Stimulated activated naive CD8-positive, alpha-beta T cell treated with anti-CD3 and anti-CD28 coated beads, Interleukin-15, Interleukin-2, amounts not matched to agents 100 ng/mL and 50 ng/mL, for 24 hours (primary cell): Measurements from ENCODE around the gene SLC13A5.
"Not testable (repeated sequence)": the region's sequence is repeated elsewhere in the genome, so short reads cannot be mapped to it uniquely, and the experiment has no call there.

Experiments
- H3K27ac Mint-ChIP-seq: one replicate; pipeline ENCODE4 v1.8.0; 2021; ENCODE audit warnings: mild to moderate bottlenecking, mixed read lengths
- H3K27me3 Mint-ChIP-seq: one replicate; pipeline ENCODE4 v1.8.0; 2021; ENCODE audit warnings: mixed read lengths
- H3K36me3 Mint-ChIP-seq: one replicate; pipeline ENCODE4 v1.8.0; 2021; ENCODE audit warnings: low read depth, mixed read lengths
- H3K4me1 Mint-ChIP-seq: one replicate; pipeline ENCODE4 v1.8.0; 2021; ENCODE audit warnings: low read depth, mixed read lengths
- H3K4me3 Mint-ChIP-seq: one replicate; pipeline ENCODE4 v1.8.0; 2021; ENCODE audit warnings: mild to moderate bottlenecking, mixed read lengths
- H3K9me3 Mint-ChIP-seq: one replicate; pipeline ENCODE4 v1.8.0; 2021; ENCODE audit warnings: mixed read lengths

SLC13A5 gene

GRCh38 chr17:6701719-6702118 is 11.4 kb downstream of the SLC13A5 start:
- H3K27me3 Mint-ChIP-seq = peaks cover 8% of the 10 kb centered on the region
- no peaks in the 10 kb centered on the region for H3K9me3 Mint-ChIP-seq
- no peaks in the 10 kb centered on the region for H3K4me1 Mint-ChIP-seq
- no peak overlapping the region for H3K27ac Mint-ChIP-seq
- no peaks in the 10 kb centered on the region for H3K36me3 Mint-ChIP-seq
- no peak overlapping the region for H3K4me3 Mint-ChIP-seq

- Mint-ChIP-seq H3K27me3 (peaks cover 12% of the 10 kb centered on the region), H3K4me3 (no peak overlapping the region), H3K36me3 (no peaks in the 10 kb centered on the region)
These were observed 12.2 kb downstream of the SLC13A5 start for GRCh38 chr17:6700948-6701307.

DNA sequence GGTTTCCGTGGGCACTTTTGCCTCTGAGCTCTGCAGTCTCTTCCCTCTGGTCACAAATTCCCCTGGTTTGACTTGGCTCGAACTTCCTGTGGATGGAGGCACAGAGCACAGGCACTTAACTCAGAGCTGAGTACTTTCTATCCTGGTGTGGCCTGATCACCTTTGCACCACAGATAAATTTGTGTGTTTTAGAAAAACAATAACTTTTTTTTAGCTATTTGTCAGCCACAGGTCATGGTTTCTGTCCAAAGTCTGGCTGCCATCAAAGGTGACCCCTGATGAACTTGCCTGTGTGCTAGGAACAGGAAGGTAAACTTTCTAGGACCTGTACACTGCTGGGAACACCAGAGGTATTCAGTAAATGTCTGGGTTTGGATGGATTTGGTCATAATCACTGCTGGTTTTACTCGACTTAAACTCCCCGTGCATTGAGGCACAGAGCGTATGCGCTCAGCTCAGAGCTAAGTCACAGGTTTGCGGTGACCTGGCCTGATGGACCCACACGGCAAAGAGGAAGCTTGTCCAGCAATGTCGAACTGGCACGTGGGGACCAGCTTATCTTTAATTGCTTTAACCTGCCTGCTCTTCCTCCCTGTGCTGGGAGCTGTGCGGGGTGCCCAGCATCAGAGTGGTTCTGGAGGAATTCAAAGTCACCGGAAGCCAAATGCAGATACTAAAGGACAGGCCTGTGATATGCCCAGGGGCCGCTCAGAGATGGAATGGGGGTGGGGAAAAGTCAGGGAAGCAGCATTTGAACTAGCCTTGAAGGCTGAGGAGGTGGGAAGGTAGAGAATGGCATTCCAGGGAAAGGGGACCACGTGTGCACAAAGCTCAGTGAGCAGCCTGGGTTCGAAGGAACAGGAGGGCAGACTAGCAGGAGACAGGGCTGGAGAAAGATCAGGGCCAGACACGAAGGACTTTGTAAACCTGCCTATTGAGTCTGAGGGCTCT is 12.9 kb downstream of the SLC13A5 start:
- no peaks in the 10 kb centered on the region for H3K9me3 Mint-ChIP-seq
- H3K36me3 Mint-ChIP-seq = no peaks in the 10 kb centered on the region
- H3K27ac Mint-ChIP-seq = no peak overlapping the region
- peaks cover 12% of the 10 kb centered on the region for H3K27me3 Mint-ChIP-seq
- no peak overlapping the region for H3K4me3 Mint-ChIP-seq
- H3K4me1 Mint-ChIP-seq = no peaks in the 10 kb centered on the region

More at GRCh38 chr17:6700948-6701307, 12.2 kb downstream of the SLC13A5 start:
- Mint-ChIP-seq H3K4me1 (no peaks in the 10 kb centered on the region), H3K9me3 (no peaks in the 10 kb centered on the region), H3K27ac (no peak overlapping the region)

DNA sequence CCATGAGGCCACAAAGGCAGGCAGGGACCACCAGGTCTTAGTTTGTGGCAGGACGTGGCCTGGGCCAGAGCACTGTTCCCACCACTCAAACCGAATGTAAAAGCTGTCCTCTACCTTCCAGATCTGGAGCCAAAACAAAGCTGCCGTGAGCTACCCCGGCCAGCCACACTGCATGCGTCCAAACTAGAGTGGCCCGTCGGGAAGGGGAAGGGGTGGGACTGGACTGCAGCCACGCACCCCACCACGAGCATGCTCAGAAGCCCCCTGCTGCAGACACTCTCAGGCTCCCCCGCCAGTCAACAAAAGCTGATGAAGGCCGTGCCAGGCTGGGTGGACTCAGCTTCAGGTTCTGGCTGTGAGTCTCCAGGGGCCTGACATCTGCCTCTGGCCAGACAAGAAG is 15.2 kb downstream of the SLC13A5 start:
- no peaks in the 10 kb centered on the region for H3K36me3 Mint-ChIP-seq
- peaks cover 12% of the 10 kb centered on the region for H3K27me3 Mint-ChIP-seq
- H3K4me1 Mint-ChIP-seq = no peaks in the 10 kb centered on the region
- no peak overlapping the region for H3K4me3 Mint-ChIP-seq
- H3K27ac Mint-ChIP-seq = no peak overlapping the region
- no peaks in the 10 kb centered on the region for H3K9me3 Mint-ChIP-seq

GRCh38 chr17:6696906-6697305 is 16.3 kb downstream of the SLC13A5 start:
- Mint-ChIP-seq H3K27ac (no peak overlapping the region), H3K27me3 (peaks cover 14% of the 10 kb centered on the region), H3K36me3 (no peaks in the 10 kb centered on the region), H3K4me3 (no peak overlapping the region), H3K9me3 (no peaks in the 10 kb centered on the region), H3K4me1 (no peaks in the 10 kb centered on the region)

DNA sequence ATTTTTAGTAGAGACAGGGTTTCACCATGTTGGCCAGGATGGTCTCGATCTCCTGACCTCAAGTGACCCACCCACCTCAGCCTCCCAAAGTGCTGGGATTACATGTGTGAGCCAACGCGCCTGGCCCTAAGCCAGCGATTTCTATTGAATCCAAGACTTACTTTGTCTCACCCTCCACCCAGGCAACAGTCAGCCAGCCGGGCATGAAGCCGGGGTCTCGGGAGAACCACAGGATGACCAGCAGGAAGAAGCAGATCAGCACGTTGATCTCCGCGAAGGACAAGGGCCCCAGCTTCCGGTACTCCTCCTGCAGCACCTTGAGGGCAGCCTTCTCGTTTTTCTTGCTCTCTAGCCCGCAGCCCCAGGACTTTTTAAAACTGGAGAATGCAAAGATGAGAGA is 17.6 kb downstream of the SLC13A5 start:
- Mint-ChIP-seq H3K4me3 (no peak overlapping the region), H3K27me3 (peaks cover 25% of the 10 kb centered on the region), H3K9me3 (no peaks in the 10 kb centered on the region), H3K4me1 (no peaks in the 10 kb centered on the region), H3K27ac (no peak overlapping the region), H3K36me3 (no peaks in the 10 kb centered on the region)

- H3K9me3 Mint-ChIP-seq = no peaks in the 10 kb centered on the region
- H3K4me3 Mint-ChIP-seq = no peak overlapping the region
- peaks cover 27% of the 10 kb centered on the region for H3K27me3 Mint-ChIP-seq
- H3K27ac Mint-ChIP-seq = no peak overlapping the region
- H3K36me3 Mint-ChIP-seq = no peaks in the 10 kb centered on the region
- no peaks in the 10 kb centered on the region for H3K4me1 Mint-ChIP-seq
These were observed 18.1 kb downstream of the SLC13A5 start for GRCh38 chr17:6695051-6695450.

DNA sequence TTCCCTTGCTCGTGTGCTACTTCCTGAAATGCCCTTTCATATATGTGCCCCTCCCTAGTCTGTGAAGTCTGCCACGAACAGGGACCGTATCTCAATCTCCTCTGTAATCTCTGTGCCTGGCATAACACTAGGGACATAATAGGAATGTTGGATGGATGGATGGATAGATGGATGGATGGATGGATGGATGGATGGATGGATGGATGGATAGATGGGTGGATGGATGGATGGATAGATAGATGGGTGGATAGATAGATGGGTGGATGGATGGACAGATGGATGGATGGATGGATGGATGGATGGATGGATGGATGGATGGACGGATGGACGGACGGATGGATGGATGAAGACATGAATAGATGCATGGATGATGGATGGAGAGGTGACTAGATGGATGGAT is 21.2 kb downstream of the SLC13A5 start:
- H3K4me1 Mint-ChIP-seq, H3K27ac Mint-ChIP-seq, H3K4me3 Mint-ChIP-seq, H3K9me3 Mint-ChIP-seq, H3K36me3 Mint-ChIP-seq: not testable (repeated sequence)
- peaks cover 30% of the 10 kb centered on the region for H3K27me3 Mint-ChIP-seq

DNA sequence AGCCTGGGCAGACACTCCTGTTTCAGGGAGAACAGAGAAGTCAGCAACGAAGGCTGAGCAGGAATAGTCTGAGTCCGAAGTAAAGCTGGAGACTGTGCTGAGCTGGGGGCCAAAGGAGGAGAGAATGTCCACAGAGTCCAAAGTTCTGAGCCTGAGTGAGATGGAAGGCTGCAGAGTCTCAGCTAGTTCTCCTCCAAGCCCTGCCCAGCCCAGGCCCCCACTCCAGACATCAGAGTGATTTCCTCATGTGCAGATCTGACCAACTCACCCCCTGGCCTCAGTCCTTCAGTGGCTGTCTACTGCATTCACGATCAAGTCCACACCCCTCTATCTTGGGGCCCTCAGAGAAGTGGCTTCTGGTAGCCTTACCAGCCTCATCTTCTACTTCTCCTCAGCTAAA is 21.6 kb downstream of the SLC13A5 start:
- Mint-ChIP-seq H3K4me1 (no peaks in the 10 kb centered on the region), H3K36me3 (no peaks in the 10 kb centered on the region), H3K27me3 (peaks cover 30% of the 10 kb centered on the region), H3K27ac (no peak overlapping the region), H3K4me3 (no peak overlapping the region), H3K9me3 (no peaks in the 10 kb centered on the region)

- Mint-ChIP-seq H3K27me3 (peaks cover 29% of the 10 kb centered on the region), H3K9me3 (no peaks in the 10 kb centered on the region), H3K27ac (no peak overlapping the region), H3K36me3 (no peaks in the 10 kb centered on the region), H3K4me3 (no peak overlapping the region), H3K4me1 (no peaks in the 10 kb centered on the region)
These were observed 22.5 kb downstream of the SLC13A5 start for GRCh38 chr17:6690641-6691040.

GRCh38 chr17:6688944-6689343 is 24.2 kb downstream of the SLC13A5 start:
- Mint-ChIP-seq H3K9me3 (no peaks in the 10 kb centered on the region), H3K27me3 (peaks cover 23% of the 10 kb centered on the region)

GRCh38 chr17:6686026-6686425 is 27.1 kb downstream of the SLC13A5 start:
- Mint-ChIP-seq H3K36me3 (no peaks in the 10 kb centered on the region), H3K27ac (no peak overlapping the region), H3K9me3 (no peaks in the 10 kb centered on the region), H3K4me1 (no peaks in the 10 kb centered on the region), H3K4me3 (no peak overlapping the region), H3K27me3 (peaks cover 26% of the 10 kb centered on the region)

More at GRCh38 chr17:6688944-6689343, 24.2 kb downstream of the SLC13A5 start:
- H3K4me1 Mint-ChIP-seq = no peaks in the 10 kb centered on the region
- H3K36me3 Mint-ChIP-seq = no peaks in the 10 kb centered on the region
- no peak overlapping the region for H3K27ac Mint-ChIP-seq
- H3K4me3 Mint-ChIP-seq = no peak overlapping the region

GRCh38 chr17:6684881-6685767 is 28.0 kb downstream of the SLC13A5 start:
- H3K4me1 Mint-ChIP-seq = no peaks in the 10 kb centered on the region
- H3K36me3 Mint-ChIP-seq = no peaks in the 10 kb centered on the region
- no peak overlapping the region for H3K4me3 Mint-ChIP-seq
- peaks cover 28% of the 10 kb centered on the region for H3K27me3 Mint-ChIP-seq
- H3K9me3 Mint-ChIP-seq = no peaks in the 10 kb centered on the region
- H3K27ac Mint-ChIP-seq = no peak overlapping the region

DNA sequence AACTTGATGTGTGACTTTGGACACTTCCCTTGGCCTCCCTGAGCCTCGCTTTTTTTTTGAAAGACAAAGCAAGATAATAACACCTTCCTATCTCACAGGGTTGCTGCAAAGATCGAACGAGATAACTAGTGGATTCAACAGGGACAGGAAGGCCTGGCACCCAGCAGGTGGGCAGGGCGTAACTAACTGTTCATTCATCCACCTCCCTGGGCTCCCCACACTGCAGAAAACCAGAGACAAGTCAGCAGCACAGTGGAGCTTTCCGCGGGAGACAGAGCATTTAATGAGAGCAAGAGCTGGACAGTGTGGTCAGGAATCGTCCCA is 28.7 kb downstream of the SLC13A5 start:
- no peak overlapping the region for H3K27ac Mint-ChIP-seq
- no peak overlapping the region for H3K4me3 Mint-ChIP-seq
- no peaks in the 10 kb centered on the region for H3K9me3 Mint-ChIP-seq
- no peaks in the 10 kb centered on the region for H3K36me3 Mint-ChIP-seq
- no peaks in the 10 kb centered on the region for H3K4me1 Mint-ChIP-seq
- peaks cover 28% of the 10 kb centered on the region for H3K27me3 Mint-ChIP-seq

DNA sequence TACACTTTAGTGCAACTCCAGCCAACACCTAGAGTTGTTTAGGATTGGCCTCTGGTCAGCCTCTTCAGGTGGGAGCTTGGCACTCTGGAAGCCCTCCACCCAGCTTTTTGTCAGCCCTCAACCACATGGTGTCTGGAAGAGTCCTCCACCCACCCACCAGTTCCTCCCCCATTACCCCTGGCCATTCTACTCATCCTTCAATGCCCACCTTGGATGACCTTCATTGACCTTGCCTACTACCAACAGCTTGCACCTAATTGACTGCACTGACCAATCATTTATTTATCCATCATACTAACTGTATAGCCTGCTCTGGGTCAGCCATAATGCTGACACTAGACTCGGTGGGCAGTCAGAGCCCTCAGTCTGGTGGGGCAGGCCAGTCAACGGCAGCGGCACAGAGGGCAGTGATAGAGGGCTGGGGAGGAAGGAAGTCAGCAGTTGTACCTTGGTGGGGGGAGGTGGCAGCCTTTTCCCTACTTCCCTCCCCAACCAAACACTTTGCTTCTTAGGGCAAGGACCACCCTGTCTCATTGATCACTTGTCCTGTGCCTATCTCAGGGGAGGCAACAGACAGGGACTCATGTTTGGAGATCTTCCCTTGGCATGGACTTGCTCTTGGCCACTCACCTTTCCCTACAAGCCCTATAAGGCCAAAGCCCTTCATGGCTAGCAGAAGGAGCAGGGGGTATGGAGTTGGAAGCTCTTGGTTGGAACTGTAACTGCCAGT is 29.3 kb downstream of the SLC13A5 start:
- Mint-ChIP-seq H3K9me3 (no peaks in the 10 kb centered on the region), H3K4me1 (no peaks in the 10 kb centered on the region), H3K4me3 (no peak overlapping the region), H3K36me3 (no peaks in the 10 kb centered on the region), H3K27ac (no peak overlapping the region), H3K27me3 (peaks cover 30% of the 10 kb centered on the region)
